UCSD-AML1 (cell line): ENCODE measurements around the gene CCDC78.

ENCODE experiments used
- DNase-seq: peaks from one replicate; lab custom pipeline; 2025; ENCODE audit not compliant: unreplicated experiment; lab: John Stamatoyannopoulos, UW

Gene CCDC78

GRCh38 chr16:711548-712320, 14.5 kb downstream of the CCDC78 start:
- peak; percentile 77 for DNase-seq

GRCh38 chr16:711084-711483, 15.2 kb downstream of the CCDC78 start:
- DNase-seq, result no peak

GRCh38 chr16:710500-711075, 15.7 kb downstream of the CCDC78 start:
- DNase-seq, result no peak

- DNase-seq, result no peak
Measured at GRCh38 chr16:709566-710499, 16.4 kb downstream of the CCDC78 start.

- no peak for DNase-seq
Measured at GRCh38 chr16:708959-709358, 17.3 kb downstream of the CCDC78 start.

GRCh38 chr16:708019-708418, 18.2 kb downstream of the CCDC78 start:
- no peak for DNase-seq

GRCh38 chr16:707062-707538, 19.1 kb downstream of the CCDC78 start:
- no peak for DNase-seq

- DNase-seq, result no peak
Measured at GRCh38 chr16:706189-707061, 19.8 kb downstream of the CCDC78 start.

GRCh38 chr16:705431-706188, 20.6 kb downstream of the CCDC78 start, which contains the start of gene FBXL16:
Gene FBXL16, minus strand, starts transcription at chr16:705801. Its CDS starts 8,396 bp downstream, at chr16:697405.
- no peak for DNase-seq

- no peak for DNase-seq
Measured at GRCh38 chr16:704552-705380, 21.5 kb downstream of the CCDC78 start.

- no peak for DNase-seq
Measured at GRCh38 chr16:704047-704446, 22.2 kb downstream of the CCDC78 start.

- DNase-seq, result no peak
Measured at GRCh38 chr16:703406-703805, 22.8 kb downstream of the CCDC78 start.

- DNase-seq, result no peak
Measured at GRCh38 chr16:702341-702740, 23.9 kb downstream of the CCDC78 start.

- DNase-seq, result peak; percentile 15
Measured at GRCh38 chr16:700684-701584, 25.3 kb downstream of the CCDC78 start.

- DNase-seq, result no peak
Measured at GRCh38 chr16:698911-699671, 27.2 kb downstream of the CCDC78 start.

GRCh38 chr16:695355-696089, 30.7 kb downstream of the CCDC78 start:
- DNase-seq, result no peak
